Fibroblast of skin of back (primary cell): ENCODE results near the gene TRMT11.
"Not testable (repeated sequence)": the region's sequence is repeated elsewhere in the genome, so short reads cannot be mapped to it uniquely, and the experiment has no call there.

Experiments used
- DNase-seq: peaks from one replicate; pipeline ENCODE4 v3.0.0-alpha.2; 2013

The TRMT11 gene

GRCh38 chr6:125956506-125957390 is 29.6 kb upstream of the TRMT11 start, which contains the start of gene HINT3:
Gene HINT3 (plus strand): TSS chr6:125956770. CDS start chr6:125956978, 208 bp downstream.
- peak; percentile 96 for DNase-seq

- DNase-seq = no peak
Observed at GRCh38 chr6:125957391-125957693, 29.0 kb upstream of the TRMT11 start.

GRCh38 chr6:125957845-125958244 is 28.5 kb upstream of the TRMT11 start:
- DNase-seq = peak; percentile 9

- DNase-seq = no peak
Observed at GRCh38 chr6:125959041-125959440, 27.3 kb upstream of the TRMT11 start.

GRCh38 chr6:125961117-125961516 is 25.2 kb upstream of the TRMT11 start:
- DNase-seq = no peak

GRCh38 chr6:125962900-125963497 is 23.3 kb upstream of the TRMT11 start:
- no peak for DNase-seq

GRCh38 chr6:125963817-125964216 is 22.5 kb upstream of the TRMT11 start:
- DNase-seq = no peak

GRCh38 chr6:125966569-125966968 is 19.8 kb upstream of the TRMT11 start:
- no peak for DNase-seq

GRCh38 chr6:125968493-125968892 is 17.8 kb upstream of the TRMT11 start:
- no peak for DNase-seq

- DNase-seq = no peak
Observed at GRCh38 chr6:125970760-125971159, 15.6 kb upstream of the TRMT11 start.

- not testable (repeated sequence) for DNase-seq
Observed at GRCh38 chr6:125972478-125972877, 13.9 kb upstream of the TRMT11 start.

- peak; percentile 69 for DNase-seq
Observed at GRCh38 chr6:125974214-125974866, 12.0 kb upstream of the TRMT11 start.

GRCh38 chr6:125979101-125979500 is 7.2 kb upstream of the TRMT11 start:
- DNase-seq = no peak

GRCh38 chr6:125981571-125982185 is 4.7 kb upstream of the TRMT11 start:
- no peak for DNase-seq

GRCh38 chr6:125983246-125983945 is 2.9 kb upstream of the TRMT11 start:
- peak; percentile 83 for DNase-seq

GRCh38 chr6:125984311-125984710 is 2.0 kb upstream of the TRMT11 start:
- DNase-seq = peak; percentile 76

GRCh38 chr6:125985522-125985921 is 818 bp upstream of the TRMT11 start:
- no peak for DNase-seq

- no peak for DNase-seq
Observed at GRCh38 chr6:125985979-125986300, 400 bp upstream of the TRMT11 start.

GRCh38 chr6:125987026-125987617 is 782 bp downstream of the TRMT11 start:
- peak; percentile 23 for DNase-seq

- no peak for DNase-seq
Observed at GRCh38 chr6:125988280-125988679, 1.9 kb downstream of the TRMT11 start.

- DNase-seq = no peak
Observed at GRCh38 chr6:125989631-125990030, 3.3 kb downstream of the TRMT11 start.

GRCh38 chr6:125991653-125992052 is 5.3 kb downstream of the TRMT11 start:
- no peak for DNase-seq
